ENCODE measurements around the gene ACOT9.
"Not testable (repeated sequence)": the region's sequence is repeated elsewhere in the genome, so short reads cannot be mapped to it uniquely, and the experiment has no call there.

ACOT9 gene

DNA sequence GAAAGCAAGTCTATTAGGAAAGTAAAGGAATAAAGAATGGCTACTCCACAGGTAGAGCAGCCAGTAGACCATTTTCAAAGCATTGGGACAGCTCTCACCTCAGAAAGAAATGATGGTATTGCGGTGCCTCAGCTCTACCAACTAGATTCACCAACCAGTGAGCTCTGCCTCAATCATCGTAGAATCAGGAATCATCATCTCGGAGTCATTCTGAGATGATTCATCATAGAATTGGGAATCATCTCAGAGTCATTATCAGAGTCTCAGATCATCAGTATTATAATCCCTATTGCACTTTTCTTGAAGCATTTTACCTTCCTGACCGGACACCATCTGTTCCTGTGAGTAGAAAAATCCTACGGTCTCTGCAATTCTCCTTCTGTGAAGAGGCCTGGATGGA lies 22.4 kb upstream of the ACOT9 start:
- no peak for DNase-seq (ENCODE audit: low spot score)

DNA sequence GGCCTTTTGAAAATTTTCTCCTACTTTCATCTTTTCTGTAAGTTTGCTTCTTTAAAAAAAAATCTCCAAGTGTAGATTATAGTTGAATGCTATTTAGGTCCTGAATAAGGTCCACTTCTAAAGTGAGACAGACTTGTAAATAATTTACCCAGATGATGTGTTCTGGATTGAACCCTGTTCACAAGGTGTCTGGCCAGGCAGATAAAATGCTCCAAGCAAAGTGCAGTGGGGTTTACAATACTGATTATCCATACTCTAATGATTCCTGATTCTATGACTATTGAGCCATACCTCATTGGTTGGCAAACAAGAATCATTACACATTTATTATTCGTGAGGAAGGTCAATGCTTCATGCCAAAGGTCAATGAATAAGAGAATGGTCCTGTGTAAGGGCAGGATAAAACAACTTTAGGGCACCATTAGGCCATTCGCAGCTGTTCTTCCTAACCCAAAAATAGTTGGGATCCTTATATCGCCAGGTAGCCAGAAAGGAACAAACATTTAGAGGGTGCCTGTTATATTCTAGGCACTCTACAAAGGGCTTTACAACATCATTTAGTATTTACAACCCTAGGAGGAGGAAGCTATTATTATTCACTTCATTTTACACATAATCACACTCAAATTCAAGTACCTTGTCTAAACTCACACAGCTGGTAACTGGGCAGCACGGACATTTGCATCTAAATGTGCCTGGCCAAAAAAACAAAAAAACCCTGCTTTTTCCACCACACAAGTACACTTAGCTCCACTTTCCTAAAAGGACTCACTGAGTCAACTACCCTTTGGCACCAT lies 21.3 kb upstream of the ACOT9 start:
- DNase-seq (ENCODE audit: low spot score) = no peak

DNA sequence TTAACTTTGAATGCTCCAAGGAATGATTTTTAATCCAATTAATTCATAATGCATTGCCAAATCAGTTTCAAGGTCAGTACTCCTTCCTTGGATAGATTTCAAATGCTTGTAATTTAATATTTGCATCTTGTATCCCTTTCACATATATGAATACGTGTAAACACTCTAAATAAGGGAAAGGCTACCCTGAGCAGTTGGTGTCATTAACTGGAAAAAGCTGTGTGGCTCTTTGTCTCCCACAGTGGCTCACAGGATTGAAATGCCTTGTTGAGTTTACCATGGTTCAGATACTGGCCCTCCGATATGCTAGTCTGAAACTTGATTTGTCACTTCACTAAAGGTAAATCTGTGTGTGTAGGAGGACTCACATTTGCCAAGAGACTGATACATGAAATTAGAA lies 16.7 kb upstream of the ACOT9 start:
- DNase-seq (ENCODE audit: low spot score) = no peak

DNA sequence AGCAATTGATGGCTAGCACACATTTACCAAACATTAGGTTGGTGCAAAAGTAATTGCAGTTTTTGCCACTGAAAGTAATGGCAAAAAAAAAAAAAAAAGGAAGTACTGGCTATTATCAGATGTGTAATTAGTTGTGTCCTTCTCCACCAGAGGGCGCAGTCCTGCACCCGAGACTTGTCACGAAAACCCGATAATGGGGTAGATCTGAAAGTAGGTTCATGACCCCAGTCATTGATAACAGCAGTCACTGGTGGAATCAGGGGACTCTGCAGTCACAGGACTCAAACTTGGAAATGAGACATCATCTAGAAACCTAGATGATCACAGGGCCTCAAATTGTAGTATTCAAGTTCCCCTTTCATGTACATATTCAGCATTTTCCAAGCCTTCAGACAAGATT lies 13.1 kb upstream of the ACOT9 start:
- DNase-seq (ENCODE audit: low spot score) = peak; percentile 43

DNA sequence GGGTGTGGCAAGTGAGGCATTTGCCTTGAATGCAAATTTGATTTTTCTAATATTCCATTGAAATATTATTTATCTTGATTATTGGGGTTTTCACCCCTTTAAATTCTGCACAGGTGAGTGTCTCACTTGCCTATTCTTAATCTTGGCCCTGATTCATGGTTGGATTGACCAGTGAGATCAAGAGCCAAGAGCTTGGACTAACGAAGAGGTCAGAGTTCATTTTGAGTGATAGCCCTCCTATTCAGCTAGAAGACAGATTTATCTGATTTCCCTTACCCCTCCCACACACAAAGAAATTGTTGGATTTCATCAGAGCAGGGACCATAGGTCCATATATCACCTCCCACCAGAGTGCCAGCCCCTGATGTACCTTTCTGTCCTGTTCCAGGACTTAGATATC lies 11.6 kb upstream of the ACOT9 start:
- DNase-seq (ENCODE audit: low spot score) = no peak

DNA sequence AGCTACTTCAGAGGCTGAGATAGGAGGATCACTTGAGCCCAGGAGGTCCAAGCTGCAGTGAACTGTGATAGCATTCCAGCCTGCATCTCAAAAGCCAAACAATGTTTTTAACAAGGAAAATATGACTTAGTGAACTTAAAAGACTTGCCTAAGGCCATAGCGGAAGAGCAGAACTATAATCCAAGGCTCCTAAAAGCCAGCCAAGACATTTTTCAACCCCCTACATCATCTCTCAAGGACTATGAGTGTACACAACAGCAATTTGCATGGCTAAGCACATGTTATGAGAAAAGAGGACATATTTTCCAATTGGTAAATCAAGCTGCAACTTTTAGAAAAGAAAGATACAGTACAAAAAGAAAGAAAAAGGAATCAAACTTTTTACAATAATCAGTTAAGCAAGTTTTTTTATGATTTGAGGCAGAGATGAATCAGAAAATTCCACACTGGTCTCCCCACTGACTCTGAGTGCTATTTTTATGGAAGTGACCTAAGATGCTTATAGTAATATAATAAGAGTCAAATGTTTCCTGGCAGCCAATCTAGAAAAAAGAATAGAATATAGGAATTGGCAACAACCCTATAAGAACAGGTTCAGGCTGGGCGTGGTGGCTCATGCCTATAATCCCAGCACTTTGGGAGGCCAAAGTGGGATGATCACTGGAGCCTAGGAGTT lies 9.8 kb upstream of the ACOT9 start:
- no peak for DNase-seq (ENCODE audit: low spot score)

DNA sequence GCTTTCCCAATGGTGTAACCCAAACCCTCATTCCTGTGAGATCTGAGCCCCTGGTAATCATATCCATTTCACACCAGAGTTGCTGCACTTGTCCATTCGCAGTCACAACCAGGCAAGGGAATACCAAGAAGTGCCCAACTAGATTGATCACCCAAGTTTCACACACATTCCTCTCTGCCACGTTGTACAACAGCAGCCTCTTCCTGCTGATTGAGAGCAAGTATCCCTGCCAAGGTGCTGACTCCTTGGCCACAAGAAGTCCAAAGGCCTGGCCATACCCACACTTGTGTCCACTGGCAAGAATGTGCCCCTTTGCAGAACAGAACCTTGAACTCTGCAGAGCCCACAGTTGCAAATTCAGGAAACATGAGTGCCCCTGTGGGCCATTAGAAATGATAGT lies 6.5 kb upstream of the ACOT9 start:
- DNase-seq (ENCODE audit: low spot score) = no peak

DNA sequence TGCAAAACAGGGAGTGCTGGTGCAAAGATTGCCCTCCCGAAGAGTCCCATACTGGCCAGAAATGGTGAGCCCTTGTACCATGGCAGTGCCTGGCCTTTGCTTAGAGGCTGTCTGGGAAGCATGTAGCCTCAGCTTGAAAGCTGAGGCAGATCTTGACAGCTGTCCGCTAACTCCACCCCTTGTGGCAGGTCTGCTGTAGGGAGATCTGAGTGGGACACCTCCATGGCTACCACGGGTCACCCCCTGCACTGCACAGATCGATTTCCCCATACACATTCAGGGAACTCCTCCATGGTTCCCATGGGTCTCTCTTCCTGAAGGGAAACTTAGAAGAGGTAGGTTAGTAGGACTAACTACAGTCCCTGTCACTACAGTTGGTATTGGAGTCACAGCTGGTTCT lies 6.1 kb upstream of the ACOT9 start:
- no peak for DNase-seq (ENCODE audit: low spot score)

DNA sequence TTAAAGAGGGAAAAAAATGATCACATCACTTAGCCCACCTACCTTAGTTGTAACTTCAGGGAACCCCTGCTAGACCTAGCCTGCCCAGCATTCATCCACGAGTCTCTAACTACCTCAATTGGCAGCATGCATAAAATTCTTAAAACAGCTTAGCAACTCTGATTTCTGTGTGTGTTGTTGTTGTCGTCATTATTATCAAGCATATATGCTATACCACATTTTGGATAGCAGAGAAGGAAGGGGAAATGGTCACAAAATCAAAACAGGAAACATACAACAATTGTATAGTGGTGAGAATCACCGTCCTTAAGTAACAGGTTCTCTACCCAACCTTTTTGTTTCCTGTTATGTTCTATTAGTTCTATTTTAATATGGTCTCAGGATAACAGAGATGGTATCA lies 2.7 kb upstream of the ACOT9 start:
- DNase-seq (ENCODE audit: low spot score) = no peak

DNA sequence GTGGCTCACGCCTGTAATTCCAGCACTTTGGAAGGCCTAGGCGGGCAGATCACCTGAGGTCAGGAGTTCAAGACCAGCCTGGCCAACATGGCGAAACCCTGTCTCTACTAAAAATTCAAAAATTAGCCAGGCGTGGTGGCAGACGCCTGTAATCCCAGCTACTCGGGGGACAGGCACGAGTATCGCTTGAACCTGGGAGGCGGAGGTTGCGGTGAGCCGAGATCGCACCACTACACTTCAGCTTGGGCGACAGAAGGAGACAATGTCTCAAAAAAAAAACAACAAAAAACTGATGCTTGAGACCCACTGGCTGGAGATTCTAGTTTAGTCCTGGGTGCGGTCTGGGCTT lies 521 bp upstream of the ACOT9 start:
- DNase-seq (ENCODE audit: low spot score) = not testable (repeated sequence)

DNA sequence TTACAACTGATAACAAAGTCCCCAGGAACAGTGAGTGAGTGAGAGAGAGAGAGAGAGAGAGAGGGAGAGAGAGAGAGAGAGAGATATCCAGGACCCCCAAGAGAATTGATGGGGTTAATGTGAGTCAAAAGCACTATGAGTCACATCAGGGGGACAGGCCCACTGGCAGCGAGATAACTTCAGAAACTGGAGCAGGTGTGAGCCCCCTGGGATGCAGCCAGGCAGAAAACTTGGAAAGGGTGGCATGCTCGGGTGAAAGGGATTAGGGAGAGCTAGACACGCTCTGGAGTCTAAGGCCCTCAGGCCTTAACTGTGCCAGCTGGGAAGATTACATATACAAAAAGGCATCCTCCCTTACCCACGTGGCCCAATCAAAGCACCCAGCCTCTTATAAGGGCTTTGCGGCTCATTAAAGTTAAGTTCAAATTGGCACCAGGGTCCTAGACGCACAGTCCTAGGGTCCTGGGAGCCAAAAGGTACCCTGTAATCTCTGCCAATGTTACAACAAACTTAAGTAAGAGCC lies 841 bp downstream of the ACOT9 start:
- DNase-seq (ENCODE audit: low spot score) = peak; percentile 79

DNA sequence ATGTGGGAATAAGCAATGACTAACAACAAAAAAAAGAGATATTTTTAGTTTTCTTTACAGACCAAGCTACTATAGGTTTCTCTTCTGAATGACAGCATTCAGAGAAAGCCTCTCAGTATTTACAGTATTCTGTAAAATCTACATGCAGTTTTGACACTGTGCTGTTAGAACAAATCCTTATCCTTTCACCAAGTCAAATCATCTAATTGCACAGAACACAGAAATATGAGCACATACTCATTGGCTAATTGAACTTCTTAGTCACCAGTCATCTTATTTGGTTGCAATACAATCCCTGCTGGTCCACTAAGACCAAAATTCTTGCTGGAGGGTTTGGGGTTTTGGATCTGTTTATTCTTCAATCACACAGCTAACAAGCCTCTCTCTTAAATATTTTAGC lies 5.7 kb downstream of the ACOT9 start:
- no peak for DNase-seq (ENCODE audit: low spot score)

DNA sequence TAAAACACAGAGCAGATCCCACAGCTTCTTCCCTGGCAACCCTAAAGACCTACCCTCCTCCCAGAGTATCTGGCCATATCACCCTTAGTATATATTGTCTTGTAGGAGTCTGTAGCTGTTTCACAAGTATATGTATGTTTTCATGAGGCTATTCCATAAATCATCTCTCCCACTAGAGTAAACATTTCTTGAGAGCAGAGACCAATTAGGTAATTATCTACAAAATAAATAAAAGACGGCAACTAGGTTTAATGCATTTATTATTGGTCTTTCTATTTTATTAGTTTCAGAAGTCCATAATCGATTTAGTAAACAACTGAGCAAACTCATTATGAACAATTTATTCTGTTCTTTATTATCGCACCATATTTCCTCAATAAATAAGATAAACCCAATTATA lies 7.0 kb downstream of the ACOT9 start:
- DNase-seq (ENCODE audit: low spot score) = no peak

DNA sequence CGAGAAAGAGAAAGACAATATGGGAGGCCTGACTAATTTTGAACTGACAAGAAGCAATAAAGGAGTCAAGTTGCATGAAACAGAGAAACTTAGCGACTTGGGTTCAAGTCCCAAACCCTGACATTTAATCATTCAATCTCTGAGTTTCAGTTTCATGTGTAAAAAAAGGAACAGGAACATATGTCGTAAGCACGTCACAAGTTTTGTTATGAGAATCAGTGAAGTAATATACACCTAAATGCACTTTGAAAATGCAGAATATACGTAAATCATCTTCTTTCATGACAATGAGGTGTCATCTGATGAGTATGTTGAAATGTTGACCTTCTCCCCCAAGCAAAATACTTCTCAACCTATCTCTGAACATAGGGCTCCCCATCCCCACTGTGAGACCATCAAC lies 10.4 kb downstream of the ACOT9 start:
- DNase-seq (ENCODE audit: low spot score) = no peak

DNA sequence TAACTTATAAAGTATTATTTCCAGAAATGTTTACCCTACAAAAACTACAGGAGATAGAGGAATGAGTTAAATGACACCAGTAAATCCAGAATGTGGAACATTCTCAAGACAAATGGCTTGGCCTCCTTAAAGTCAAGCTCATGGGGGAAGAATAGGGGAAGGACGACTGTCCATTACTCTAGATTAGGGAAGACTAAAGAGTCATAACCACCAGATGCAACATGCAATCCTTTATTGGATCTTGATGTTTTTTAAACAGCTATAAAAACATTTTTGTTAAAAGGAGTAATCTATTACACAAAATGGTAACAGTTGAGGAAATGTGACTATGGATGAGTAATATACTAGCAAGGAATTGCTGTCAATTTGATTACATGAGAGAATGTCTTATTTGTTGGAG lies 11.1 kb downstream of the ACOT9 start:
- no peak for DNase-seq (ENCODE audit: low spot score)

DNA sequence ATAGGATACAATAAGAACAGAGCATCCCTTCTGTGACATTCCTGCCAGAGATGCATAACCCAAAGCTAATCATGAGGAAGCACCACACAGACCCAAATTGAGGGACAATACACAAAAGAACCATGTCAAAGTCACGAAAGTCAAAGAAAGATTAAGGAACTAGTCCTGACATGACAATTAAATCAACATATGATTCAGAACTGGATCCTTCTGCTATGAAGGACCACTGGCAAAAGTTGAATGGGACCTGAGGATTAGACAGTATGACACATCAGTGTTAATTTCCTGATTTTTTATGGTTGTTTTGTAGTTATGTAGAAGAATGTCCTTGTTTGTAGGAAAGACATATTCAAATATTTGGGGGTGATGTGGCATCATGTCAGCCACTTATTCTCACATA lies 13.9 kb downstream of the ACOT9 start:
- no peak for DNase-seq (ENCODE audit: low spot score)

DNA sequence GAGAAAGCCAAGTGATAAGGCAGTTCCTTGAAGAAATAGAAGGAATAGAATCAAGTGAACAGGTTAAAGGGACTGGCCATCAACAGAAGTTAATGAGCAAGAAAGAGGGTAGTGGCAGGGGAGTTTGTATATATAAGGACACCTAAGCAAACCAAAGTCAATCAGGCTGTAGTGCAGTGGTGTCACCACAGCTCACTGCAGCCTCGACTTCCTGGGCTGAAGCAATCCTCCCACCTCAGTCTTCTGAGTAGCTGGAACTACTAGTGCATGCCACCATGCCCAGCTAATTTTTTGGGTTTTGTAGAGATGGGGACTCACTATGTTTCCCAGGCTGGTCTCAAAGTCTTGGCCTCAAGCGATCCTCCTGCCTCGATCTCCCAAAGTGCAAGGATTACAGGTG lies 15.9 kb downstream of the ACOT9 start:
- DNase-seq (ENCODE audit: low spot score) = no peak

DNA sequence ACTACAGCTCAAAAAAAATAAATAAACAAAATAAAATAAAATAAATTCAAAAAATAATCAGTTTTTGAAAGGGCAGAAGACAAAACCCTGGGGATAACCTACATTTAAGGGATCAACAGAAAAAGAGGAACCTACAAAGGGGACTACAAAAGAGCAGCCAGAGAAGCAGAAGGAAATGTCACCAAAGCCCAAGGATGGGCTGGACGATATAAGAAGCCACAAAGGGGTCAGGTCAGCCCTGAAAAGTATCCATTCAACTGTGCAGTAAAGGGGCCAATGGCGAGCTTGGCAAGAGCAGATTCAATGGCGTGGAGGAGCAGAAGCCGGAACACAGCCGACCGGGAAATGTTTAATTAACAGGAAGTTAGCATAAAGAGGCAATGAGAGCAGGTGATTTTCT lies 16.9 kb downstream of the ACOT9 start:
- no peak for DNase-seq (ENCODE audit: low spot score)

DNA sequence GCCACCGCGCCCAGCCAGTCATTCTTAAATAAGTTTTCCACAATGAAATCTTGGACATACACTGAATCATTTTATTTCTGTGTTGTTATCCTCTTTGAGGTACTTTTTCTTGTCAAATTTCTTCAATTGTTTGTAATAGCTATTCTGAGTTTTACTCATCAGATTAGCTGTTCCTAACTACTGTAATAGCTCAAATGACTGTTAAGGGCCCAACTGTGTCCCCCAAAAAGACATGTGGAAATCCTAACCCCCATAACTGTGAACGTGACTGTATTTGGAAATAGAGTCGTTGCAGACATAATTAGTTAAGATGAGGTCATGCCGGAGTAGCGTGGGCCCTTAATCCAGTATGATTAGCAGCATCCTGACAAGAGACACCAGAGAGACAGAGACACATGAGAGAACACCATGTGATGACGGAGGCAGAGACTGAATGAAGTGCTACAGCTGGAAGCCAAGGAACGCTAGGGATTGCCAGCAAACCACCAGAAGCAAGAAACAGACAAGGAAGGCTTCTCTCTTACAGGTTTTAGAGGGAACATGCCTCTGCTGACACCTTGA lies 22.9 kb downstream of the ACOT9 start:
- DNase-seq (ENCODE audit: low spot score) = no peak

DNA sequence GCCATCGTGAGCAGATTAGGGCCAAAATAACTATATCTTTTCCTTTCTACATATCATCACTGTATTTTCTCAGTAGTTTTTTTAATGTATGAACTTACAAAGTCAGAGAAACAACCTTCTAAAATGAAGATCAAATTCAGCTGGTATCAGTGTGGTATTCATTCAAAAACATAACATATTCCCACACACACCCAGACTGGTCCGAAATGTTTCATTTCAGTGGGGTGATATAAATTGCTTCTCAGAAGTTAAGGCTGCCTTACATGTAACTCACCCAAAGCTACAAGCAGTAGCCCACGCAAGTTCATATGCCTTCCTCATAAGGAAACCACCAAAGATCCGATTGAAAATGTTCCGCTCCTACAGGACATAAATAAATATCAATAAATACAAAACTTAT lies 37.8 kb downstream of the ACOT9 start:
- DNase-seq (ENCODE audit: low spot score) = no peak

DNA sequence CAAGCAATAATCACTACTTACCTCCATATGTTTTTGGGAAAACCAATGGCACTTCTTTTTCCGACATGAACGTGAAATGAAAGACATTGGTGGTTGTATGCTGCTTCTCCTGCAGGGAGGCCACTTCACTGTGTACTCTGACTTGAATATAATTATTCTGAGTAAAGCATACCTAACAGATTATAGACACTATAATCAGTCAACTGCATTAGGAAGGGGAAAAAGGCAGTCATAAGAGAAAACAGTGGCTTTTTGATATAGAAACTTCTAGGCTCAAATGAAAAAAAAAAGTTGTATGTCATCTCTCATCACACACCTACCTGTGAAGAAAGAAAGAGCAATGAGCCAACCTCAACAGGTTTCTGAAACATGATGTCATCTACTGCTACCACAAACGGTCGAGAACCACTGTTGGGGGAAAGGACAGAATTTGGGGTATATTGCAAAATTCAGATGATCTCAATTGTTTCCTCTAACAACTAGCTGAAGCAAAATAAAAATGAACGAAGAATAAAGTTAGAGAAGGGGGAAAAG lies 38.3 kb downstream of the ACOT9 start:
- no peak for DNase-seq (ENCODE audit: low spot score)

DNA sequence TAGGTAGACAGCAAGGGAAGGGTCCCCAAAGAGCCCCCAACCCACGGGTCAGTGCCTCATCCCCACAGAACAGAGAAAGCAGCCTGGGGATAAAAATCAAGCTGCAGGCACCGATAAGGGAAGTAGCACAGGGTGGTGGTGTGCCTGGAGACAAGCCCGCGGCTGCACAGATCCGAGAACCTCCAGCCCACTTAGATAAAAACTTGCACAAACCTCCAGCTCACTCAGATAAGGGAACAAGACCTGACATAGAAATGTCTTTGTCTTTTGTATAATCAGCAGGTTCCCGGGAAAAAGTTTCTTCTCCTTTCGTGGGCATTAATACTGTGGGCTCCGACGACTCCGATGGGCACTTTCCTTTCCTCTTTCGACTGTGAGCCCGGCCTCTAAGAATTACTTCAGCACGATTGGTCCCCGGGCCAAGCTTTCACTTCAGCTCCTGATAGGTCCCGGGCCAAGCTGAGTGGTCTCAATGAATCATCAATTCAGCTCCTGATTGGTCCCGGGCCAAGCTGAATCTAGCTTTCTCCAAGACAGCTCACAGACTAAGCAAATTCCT lies 43.4 kb downstream of the ACOT9 start:
- no peak for DNase-seq (ENCODE audit: low spot score)

DNA sequence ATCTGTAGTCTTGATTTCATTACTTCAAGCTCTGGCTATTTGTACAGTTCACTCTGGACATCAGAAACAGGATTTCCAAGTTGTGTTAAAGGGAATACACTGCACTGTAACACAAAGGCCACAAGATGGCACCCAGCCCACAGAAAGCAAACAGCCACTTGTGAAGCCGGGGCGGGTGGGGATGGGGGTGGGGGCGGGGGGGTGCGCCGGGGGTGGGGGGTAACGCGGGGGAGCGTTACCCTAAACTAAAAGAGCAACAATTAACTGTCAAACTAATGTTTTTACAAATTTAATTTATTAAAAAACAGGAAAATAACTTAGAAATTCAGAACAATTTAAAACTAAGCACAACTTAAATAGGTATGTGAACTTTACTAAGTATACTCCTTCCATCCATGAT lies 48.5 kb downstream of the ACOT9 start:
- peak; percentile 59 for DNase-seq (ENCODE audit: low spot score)

Data from D341Med (cell line).